ENCODE measurements around the gene CAMKK1. TPM values are rescaled to one million over a fixed set of nuclear protein-coding genes. Genes with fewer than 3 reads are reported as not detected.

The CAMKK1 gene
- total RNA-seq, 1 experiment from 2014 or later, result 4.3 TPM

GRCh38 chr17:3826191-3826590, 66.7 kb downstream of the CAMKK1 start:
- Mint-ChIP-seq H3K4me1 (ENCODE audit: insufficient read depth, unreplicated experiment) (no peaks in the 10 kb centered on the region), H3K4me3 (ENCODE audit: unreplicated experiment) (no peak overlapping the region), H3K27ac (ENCODE audit: low read depth, unreplicated experiment) (no peak overlapping the region), H3K36me3 (ENCODE audit: insufficient read depth, unreplicated experiment) (peaks cover 64% of the 10 kb centered on the region), H3K9me3 (ENCODE audit: unreplicated experiment) (no peaks in the 10 kb centered on the region), H3K27me3 (ENCODE audit: insufficient read depth, unreplicated experiment) (no peaks in the 10 kb centered on the region)
- ChIA-PET POLR2A (interaction anchor here (0.9 to 2.4 kb wide), 2 partner anchors 34 to 89 kb away, joined by 3 to 5 read pairs; no protein-coding TSS in a partner anchor), CTCF (interaction anchor here (0.5 to 5.6 kb wide), 11 partner anchors 9 to 778 kb away, joined by 3 to 129 read pairs (median 4); partner anchors contain the start of gene NCBP3)
- BruUV-seq (replicated peaks), result no TSS peak
- no peak for TF ChIP-seq CTCF (IDR thresholded peaks at IDR 0.05; ENCODE audit: unreplicated experiment)
- no peak for DNase-seq (ENCODE audit: unreplicated experiment)
- intact Hi-C loops (cut with micrococcal nuclease), result loop anchor here (5.0 to 10.0 kb wide), 2 partner anchors 144 to 781 kb away; no protein-coding TSS in a partner anchor

- peaks cover 69% of the 10 kb centered on the region for H3K36me3 Mint-ChIP-seq (ENCODE audit: insufficient read depth, unreplicated experiment)
- H3K4me1 Mint-ChIP-seq (ENCODE audit: insufficient read depth, unreplicated experiment), result no peaks in the 10 kb centered on the region
- H3K27ac Mint-ChIP-seq (ENCODE audit: low read depth, unreplicated experiment), result no peak overlapping the region
- intact Hi-C loops (cut with micrococcal nuclease), result loop anchor here (10.0 kb wide), 1 partner anchor 776 kb away; no protein-coding TSS in a partner anchor
- CTCF ChIA-PET, result interaction anchor here (0.6 kb wide), 1 partner anchor 19 kb away, joined by 4 read pairs; no protein-coding TSS in a partner anchor
- no peak for TF ChIP-seq CTCF (IDR thresholded peaks at IDR 0.05; ENCODE audit: unreplicated experiment)
- DNase-seq (ENCODE audit: unreplicated experiment), result no peak
- H3K27me3 Mint-ChIP-seq (ENCODE audit: insufficient read depth, unreplicated experiment), result no peaks in the 10 kb centered on the region
- H3K9me3 Mint-ChIP-seq (ENCODE audit: unreplicated experiment), result no peaks in the 10 kb centered on the region
- no peak overlapping the region for H3K4me3 Mint-ChIP-seq (ENCODE audit: unreplicated experiment)
- POLR2A ChIA-PET, result interaction anchor here (0.6 to 1.7 kb wide), 3 partner anchors 9 to 850 kb away, joined by 3 to 4 read pairs (median 3); no protein-coding TSS in a partner anchor
- BruUV-seq (replicated peaks), result no TSS peak
Observed at GRCh38 chr17:3821101-3821500, 71.8 kb downstream of the CAMKK1 start.

GRCh38 chr17:3818786-3819185, 74.1 kb downstream of the CAMKK1 start:
- Mint-ChIP-seq H3K27me3 (ENCODE audit: insufficient read depth, unreplicated experiment) (no peaks in the 10 kb centered on the region), H3K4me3 (ENCODE audit: unreplicated experiment) (no peak overlapping the region), H3K27ac (ENCODE audit: low read depth, unreplicated experiment) (no peak overlapping the region), H3K9me3 (ENCODE audit: unreplicated experiment) (no peaks in the 10 kb centered on the region), H3K36me3 (ENCODE audit: insufficient read depth, unreplicated experiment) (peaks cover 84% of the 10 kb centered on the region), H3K4me1 (ENCODE audit: insufficient read depth, unreplicated experiment) (no peaks in the 10 kb centered on the region)
- ChIA-PET CTCF (interaction anchor here (0.6 to 4.3 kb wide), 3 partner anchors 8 to 81 kb away, joined by 3 to 35 read pairs (median 14); no protein-coding TSS in a partner anchor), POLR2A (no interaction called here)
- no TSS peak for BruUV-seq (replicated peaks)
- TF ChIP-seq CTCF (IDR thresholded peaks at IDR 0.05; ENCODE audit: unreplicated experiment), result no peak
- intact Hi-C loops (cut with micrococcal nuclease), result no loop called here
- DNase-seq (ENCODE audit: unreplicated experiment), result no peak

GRCh38 chr17:3817851-3818605, 74.8 kb downstream of the CAMKK1 start:
- intact Hi-C loops (cut with micrococcal nuclease), result no loop called here
- CTCF ChIA-PET, result interaction anchor here (0.7 to 4.3 kb wide), 4 partner anchors 9 to 83 kb away, joined by 3 to 35 read pairs (median 12); partner anchors contain the start of gene NCBP3
- no peak for DNase-seq (ENCODE audit: unreplicated experiment)
- no peak for TF ChIP-seq CTCF (IDR thresholded peaks at IDR 0.05; ENCODE audit: unreplicated experiment)
- H3K27ac Mint-ChIP-seq (ENCODE audit: low read depth, unreplicated experiment), result no peak overlapping the region
- H3K9me3 Mint-ChIP-seq (ENCODE audit: unreplicated experiment), result no peaks in the 10 kb centered on the region
- no peaks in the 10 kb centered on the region for H3K4me1 Mint-ChIP-seq (ENCODE audit: insufficient read depth, unreplicated experiment)
- no peaks in the 10 kb centered on the region for H3K27me3 Mint-ChIP-seq (ENCODE audit: insufficient read depth, unreplicated experiment)
- BruUV-seq (replicated peaks), result no TSS peak
- no peak overlapping the region for H3K4me3 Mint-ChIP-seq (ENCODE audit: unreplicated experiment)
- H3K36me3 Mint-ChIP-seq (ENCODE audit: insufficient read depth, unreplicated experiment), result peaks cover 87% of the 10 kb centered on the region
- POLR2A ChIA-PET, result interaction anchor here (0.7 kb wide), 1 partner anchor 413 kb away, joined by 3 read pairs; no protein-coding TSS in a partner anchor
